Parathyroid adenoma (tissue), 2 donors: ENCODE measurements around the gene EHD1.
A peak's percentile ranks its signal among the peaks of the same experiment; 100 is the strongest.

Experiments used
- H2AFZ ChIP-seq: fragments of 300-600 bp; sonication (generic); one replicate; pipeline ENCODE4 v1.7.0; 2017; ENCODE audit warnings: antibody characterized with exemption, mild to moderate bottlenecking
- H3K27ac ChIP-seq: fragments of 300-600 bp; sonication (generic); one replicate; pipeline ENCODE4 v1.7.0; 2017
- H3K27me3 ChIP-seq: fragments of 300-600 bp; sonication (generic); one replicate; pipeline ENCODE4 v1.7.0; 2017; ENCODE audit warnings: low read length; ENCODE audit not compliant: control insufficient read depth, insufficient read depth
- H3K36me3 ChIP-seq: fragments of 300-600 bp; sonication (generic); one replicate; pipeline ENCODE4 v1.7.0; 2017; ENCODE audit warnings: low read length; ENCODE audit not compliant: control insufficient read depth, insufficient read depth
- H3K4me1 ChIP-seq: fragments of 300-600 bp; sonication (generic); one replicate; pipeline ENCODE4 v1.7.0; 2017; ENCODE audit warnings: control low read depth
- H3K4me2 ChIP-seq: fragments of 300-600 bp; sonication (generic); one replicate; pipeline ENCODE4 v1.7.0; 2017; ENCODE audit warnings: low read length
- H3K4me3 ChIP-seq: fragments of 300-600 bp; sonication (generic); one replicate; pipeline ENCODE4 v1.7.0; 2017; ENCODE audit warnings: low read depth, low read length
- H3K79me2 ChIP-seq: fragments of 300-600 bp; sonication (generic); one replicate; pipeline ENCODE4 v1.7.0; 2017; ENCODE audit warnings: control low read depth
- H3K9ac ChIP-seq: fragments of 300-600 bp; sonication (generic); one replicate; pipeline ENCODE4 v1.7.0; 2017; ENCODE audit warnings: mild to moderate bottlenecking
- H3K9me3 ChIP-seq: fragments of 300-600 bp; sonication (generic); one replicate; pipeline ENCODE4 v1.7.0; 2017; ENCODE audit warnings: low read length; ENCODE audit not compliant: control insufficient read depth
- CTCF ChIP-seq: fragments of 300-600 bp; sonication (generic); IDR thresholded peaks from one replicate; pipeline ENCODE4 v1.7.0; 2017; ENCODE audit warnings: antibody characterized with exemption, mild to moderate bottlenecking
- donor health status: primary hyperparathyroidism.

The EHD1 gene

GRCh38 chr11:64869571-64870175 is 8.7 kb downstream of the EHD1 start:
- Histone ChIP-seq H3K9me3 (no peaks in the 10 kb centered on the region), H3K9ac (no peak overlapping the region), H3K4me2 (no peak overlapping the region), H3K36me3 (no peaks in the 10 kb centered on the region), H3K79me2 (peaks cover 9% of the 10 kb centered on the region), H2AFZ (no peak overlapping the region), H3K27me3 (no peaks in the 10 kb centered on the region), H3K4me1 (peaks cover 11% of the 10 kb centered on the region), H3K4me3 (no peak overlapping the region), H3K27ac (peak overlapping the region; percentile 19)
- no peak for TF ChIP-seq CTCF

- no peak overlapping the region for H3K4me2 ChIP-seq
- H3K79me2 ChIP-seq: peaks cover 9% of the 10 kb centered on the region
- H3K9me3 ChIP-seq: no peaks in the 10 kb centered on the region
- H3K4me1 ChIP-seq: peaks cover 14% of the 10 kb centered on the region
- no peak overlapping the region for H2AFZ ChIP-seq
- H3K36me3 ChIP-seq: no peaks in the 10 kb centered on the region
- no peaks in the 10 kb centered on the region for H3K27me3 ChIP-seq
- no peak overlapping the region for H3K27ac ChIP-seq
- TF ChIP-seq CTCF: no peak
- no peak overlapping the region for H3K4me3 ChIP-seq
- H3K9ac ChIP-seq: no peak overlapping the region
Measured at GRCh38 chr11:64868904-64869570, 9.4 kb downstream of the EHD1 start.

DNA sequence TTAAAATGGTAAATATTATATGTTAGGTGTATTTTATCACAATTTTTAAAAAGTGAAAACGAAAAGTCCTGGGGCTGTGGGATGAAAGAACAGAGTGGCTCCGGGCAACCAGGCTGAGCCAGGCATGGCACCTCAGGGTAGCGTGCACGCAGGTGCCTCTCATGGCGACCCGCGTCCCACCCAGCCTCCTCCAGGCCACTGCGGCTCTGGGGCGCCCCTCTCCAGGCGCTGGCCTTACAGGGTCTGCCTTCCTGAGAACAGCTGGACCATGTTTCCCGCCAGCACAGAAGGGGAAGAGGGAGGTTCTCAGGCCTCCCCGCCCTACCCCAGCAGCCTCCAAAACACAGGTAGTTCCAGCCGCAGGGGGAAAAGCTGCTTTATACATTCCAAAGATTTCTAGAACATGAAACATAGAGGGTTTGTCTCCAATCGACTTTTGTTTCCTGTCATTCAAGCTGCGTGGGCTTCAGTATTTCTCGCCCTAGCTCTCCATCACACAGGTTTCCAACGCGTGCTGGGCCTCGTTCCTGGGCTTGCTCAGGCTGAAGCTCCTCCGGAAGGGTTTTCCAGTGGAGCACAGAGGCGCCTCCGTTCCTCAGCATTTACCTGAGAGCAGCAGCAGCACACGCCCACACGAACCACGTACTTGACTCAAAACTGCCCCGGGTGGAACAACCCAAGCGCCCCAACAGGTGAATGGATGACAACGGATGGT is 10.5 kb downstream of the EHD1 start:
- H3K79me2 ChIP-seq: peaks cover 7% of the 10 kb centered on the region
- H3K4me3 ChIP-seq: no peak overlapping the region
- no peak for TF ChIP-seq CTCF
- H3K9ac ChIP-seq: no peak overlapping the region
- no peak overlapping the region for H2AFZ ChIP-seq
- peaks cover 15% of the 10 kb centered on the region for H3K4me1 ChIP-seq
- H3K9me3 ChIP-seq: no peaks in the 10 kb centered on the region
- no peak overlapping the region for H3K4me2 ChIP-seq
- H3K36me3 ChIP-seq: no peaks in the 10 kb centered on the region
- no peak overlapping the region for H3K27ac ChIP-seq
- no peaks in the 10 kb centered on the region for H3K27me3 ChIP-seq

GRCh38 chr11:64866173-64866491 is 12.3 kb downstream of the EHD1 start:
- Histone ChIP-seq H3K4me2 (no peak overlapping the region), H3K27me3 (no peaks in the 10 kb centered on the region), H3K36me3 (no peaks in the 10 kb centered on the region), H3K9ac (no peak overlapping the region), H3K4me3 (no peak overlapping the region), H3K27ac (no peak overlapping the region), H3K9me3 (no peaks in the 10 kb centered on the region), H3K4me1 (peaks cover 13% of the 10 kb centered on the region), H3K79me2 (peaks cover 4% of the 10 kb centered on the region), H2AFZ (no peak overlapping the region)
- TF ChIP-seq CTCF: no peak
